Lower leg skin (tissue), 3 donors: ENCODE data around the gene ARHGAP1.

Experiments
- CTCF ChIP-seq, 3 donors: fragments of 450-650 bp; IDR thresholded peaks; one replicate each; pipeline ENCODE4 v1.5.1; 2016; ENCODE audit warnings: antibody characterized with exemption in 3 of 3, mild to moderate bottlenecking in 3 of 3, moderate library complexity in 2 of 3
- POLR2A ChIP-seq, 2 donors: fragments of 450-650 bp; IDR thresholded peaks; one replicate each; pipeline ENCODE4 v1.6.1; 2016 to 2017; ENCODE audit warnings: antibody characterized with exemption in 2 of 2, mild to moderate bottlenecking in 1 of 2, moderate library complexity in 1 of 2

- no peak for TF ChIP-seq CTCF (IDR thresholded peaks at IDR 0.05)
- no peak for TF ChIP-seq POLR2A (IDR thresholded peaks at IDR 0.05)
Observed at GRCh38 chr11:46671958-46672315, 28.5 kb downstream of the ARHGAP1 start.
